Measurements from ENCODE around the gene NOP58. TPM values are rescaled to one million over a fixed set of nuclear protein-coding genes. Genes with fewer than 3 reads are reported as not detected.
"Not testable (repeated sequence)": the region's sequence is repeated elsewhere in the genome, so short reads cannot be mapped to it uniquely, and the experiment has no call there.

Gene NOP58, protein sequence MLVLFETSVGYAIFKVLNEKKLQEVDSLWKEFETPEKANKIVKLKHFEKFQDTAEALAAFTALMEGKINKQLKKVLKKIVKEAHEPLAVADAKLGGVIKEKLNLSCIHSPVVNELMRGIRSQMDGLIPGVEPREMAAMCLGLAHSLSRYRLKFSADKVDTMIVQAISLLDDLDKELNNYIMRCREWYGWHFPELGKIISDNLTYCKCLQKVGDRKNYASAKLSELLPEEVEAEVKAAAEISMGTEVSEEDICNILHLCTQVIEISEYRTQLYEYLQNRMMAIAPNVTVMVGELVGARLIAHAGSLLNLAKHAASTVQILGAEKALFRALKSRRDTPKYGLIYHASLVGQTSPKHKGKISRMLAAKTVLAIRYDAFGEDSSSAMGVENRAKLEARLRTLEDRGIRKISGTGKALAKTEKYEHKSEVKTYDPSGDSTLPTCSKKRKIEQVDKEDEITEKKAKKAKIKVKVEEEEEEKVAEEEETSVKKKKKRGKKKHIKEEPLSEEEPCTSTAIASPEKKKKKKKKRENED
- total RNA-seq, result 10 to 100 TPM; 48.0 to 96.9 (median 56.8) TPM

- TF ChIP-seq POLR2A (IDR thresholded peaks at IDR 0.05) (peak; percentile 93 to 95), EP300 (IDR thresholded peaks at IDR 0.05) (no peak), POLR2AphosphoS5 (IDR thresholded peaks at IDR 0.05) (peak; percentile 86 to 95 (median 95))
- TF ChIP-seq, protein P1, sequence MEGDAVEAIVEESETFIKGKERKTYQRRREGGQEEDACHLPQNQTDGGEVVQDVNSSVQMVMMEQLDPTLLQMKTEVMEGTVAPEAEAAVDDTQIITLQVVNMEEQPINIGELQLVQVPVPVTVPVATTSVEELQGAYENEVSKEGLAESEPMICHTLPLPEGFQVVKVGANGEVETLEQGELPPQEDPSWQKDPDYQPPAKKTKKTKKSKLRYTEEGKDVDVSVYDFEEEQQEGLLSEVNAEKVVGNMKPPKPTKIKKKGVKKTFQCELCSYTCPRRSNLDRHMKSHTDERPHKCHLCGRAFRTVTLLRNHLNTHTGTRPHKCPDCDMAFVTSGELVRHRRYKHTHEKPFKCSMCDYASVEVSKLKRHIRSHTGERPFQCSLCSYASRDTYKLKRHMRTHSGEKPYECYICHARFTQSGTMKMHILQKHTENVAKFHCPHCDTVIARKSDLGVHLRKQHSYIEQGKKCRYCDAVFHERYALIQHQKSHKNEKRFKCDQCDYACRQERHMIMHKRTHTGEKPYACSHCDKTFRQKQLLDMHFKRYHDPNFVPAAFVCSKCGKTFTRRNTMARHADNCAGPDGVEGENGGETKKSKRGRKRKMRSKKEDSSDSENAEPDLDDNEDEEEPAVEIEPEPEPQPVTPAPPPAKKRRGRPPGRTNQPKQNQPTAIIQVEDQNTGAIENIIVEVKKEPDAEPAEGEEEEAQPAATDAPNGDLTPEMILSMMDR (IDR thresholded peaks at IDR 0.05), result no peak
- peak within 1 kb of the TSS; percentile 97 for H3K27ac ChIP-seq
- H3K4me3 ChIP-seq, result peak within 1 kb of the TSS; percentile 79
- under 1% methylated on average over 44 of the region's 54 CpGs for WGBS
- H3K27me3 ChIP-seq, result no peaks in the 10 kb centered on the region
- H3K36me3 ChIP-seq, result no peaks in the 10 kb centered on the region
- peak; percentile 93 to 94 for DNase-seq (ENCODE audit: low spot score in 2 of 2)
- peaks cover 23% of the 10 kb centered on the region for H3K4me1 ChIP-seq
- H3K9me3 ChIP-seq, result no peaks in the 10 kb centered on the region
Observed at GRCh38 chr2:202265467-202266277, at the start of gene NOP58. TSS of gene NOP58 (plus strand) at chr2:202265763. CDS start at chr2:202265942, 179 bp downstream.

GRCh38 chr2:202221873-202222272 lies 43.7 kb upstream of the NOP58 start:
- no peaks in the 10 kb centered on the region for H3K27me3 ChIP-seq
- TF ChIP-seq EP300 (IDR thresholded peaks at IDR 0.05) (no peak), POLR2A (IDR thresholded peaks at IDR 0.05) (no peak), POLR2AphosphoS5 (IDR thresholded peaks at IDR 0.05) (no peak)
- TF ChIP-seq, protein P1 (IDR thresholded peaks at IDR 0.05), result no peak
- H3K27ac ChIP-seq, result no peak overlapping the region
- no peak for DNase-seq (ENCODE audit: low spot score in 2 of 2)
- 71% methylated on average over 1 of the region's 1 CpG for WGBS
- H3K36me3 ChIP-seq, result peaks cover 27% of the 10 kb centered on the region
- no peak overlapping the region for H3K4me3 ChIP-seq
- H3K9me3 ChIP-seq, result no peaks in the 10 kb centered on the region
- no peaks in the 10 kb centered on the region for H3K4me1 ChIP-seq

GRCh38 chr2:202237787-202238233 lies 27.8 kb upstream of the NOP58 start:
- DNase-seq (ENCODE audit: low spot score in 2 of 2), result peak in 1 of 2 donors; percentile 68
- no peak for TF ChIP-seq POLR2AphosphoS5 (IDR thresholded peaks at IDR 0.05)
- TF ChIP-seq EP300 (IDR thresholded peaks at IDR 0.05), result no peak
- TF ChIP-seq, protein P1 (IDR thresholded peaks at IDR 0.05), result no peak
- no peak for TF ChIP-seq POLR2A (IDR thresholded peaks at IDR 0.05)
- H3K36me3 ChIP-seq, result no peaks in the 10 kb centered on the region
- peak overlapping the region; percentile 93 for H3K27ac ChIP-seq
- H3K4me3 ChIP-seq, result peak overlapping the region; percentile 80
- peaks cover 26% of the 10 kb centered on the region for H3K4me1 ChIP-seq
- WGBS, result under 1% methylated on average over 10 of the region's 30 CpGs
- no peaks in the 10 kb centered on the region for H3K9me3 ChIP-seq
- no peaks in the 10 kb centered on the region for H3K27me3 ChIP-seq

DNA sequence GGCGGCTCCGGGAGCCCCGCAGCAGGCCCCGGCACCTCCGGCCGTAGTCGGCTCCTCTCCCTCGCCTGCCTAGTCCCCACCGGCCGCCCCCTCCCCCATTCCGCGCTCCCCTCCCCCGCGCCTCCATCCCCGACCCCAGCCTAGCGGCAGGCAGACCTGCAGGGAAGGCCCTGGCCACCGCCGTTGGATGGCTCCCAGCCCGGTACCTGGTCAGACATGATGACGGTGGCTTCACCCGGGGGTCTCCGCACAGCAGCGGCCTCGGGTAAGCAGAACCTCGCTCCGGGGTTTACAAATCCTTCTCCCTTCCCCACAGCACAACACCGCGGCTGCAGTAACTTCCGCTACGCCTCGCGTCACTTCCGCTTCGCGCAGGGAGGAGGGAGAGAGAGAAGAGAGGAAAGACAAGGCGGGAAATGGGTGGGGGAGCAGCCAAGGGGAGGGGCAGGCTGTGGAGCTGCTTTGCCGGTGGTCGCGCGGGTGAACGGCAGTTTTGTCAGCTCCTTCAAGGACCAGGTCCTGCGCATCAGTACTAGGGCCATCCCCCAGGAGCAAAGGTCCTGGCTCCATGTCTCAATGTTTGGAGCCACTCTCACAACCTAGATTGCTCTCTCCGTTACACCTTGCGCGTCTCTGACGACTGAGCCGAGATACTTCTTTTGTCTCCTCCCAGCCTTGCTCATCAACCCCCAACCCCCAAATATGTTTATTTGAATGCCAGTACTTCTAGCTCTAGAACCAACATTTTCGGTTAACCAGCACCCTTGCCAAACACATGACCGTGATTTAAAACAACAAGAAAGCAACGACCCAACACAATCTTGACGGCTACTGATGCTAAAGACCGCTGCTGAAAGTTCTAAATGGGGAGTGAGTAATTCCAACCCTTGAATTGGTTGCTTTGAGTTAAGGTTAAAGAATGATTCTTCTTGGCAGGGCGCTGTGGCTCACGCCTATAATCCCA lies 27.0 kb upstream of the NOP58 start, which contains the start of gene SUMO1:
TSS of gene SUMO1 (minus strand) at position 364 of the 964 bp plus-strand sequence. CDS start at position 218, 146 bp downstream.
- TF ChIP-seq POLR2AphosphoS5 (IDR thresholded peaks at IDR 0.05) (peak in 1 of 3 donors; percentile 55), EP300 (IDR thresholded peaks at IDR 0.05) (no peak), POLR2A (IDR thresholded peaks at IDR 0.05) (peak in 1 of 2 donors; percentile 46)
- TF ChIP-seq, protein P1 (IDR thresholded peaks at IDR 0.05), result no peak
- Histone ChIP-seq H3K4me3 (peak within 1 kb of the TSS; percentile 80), H3K9me3 (no peaks in the 10 kb centered on the region), H3K27me3 (no peaks in the 10 kb centered on the region), H3K36me3 (no peaks in the 10 kb centered on the region), H3K4me1 (peaks cover 23% of the 10 kb centered on the region), H3K27ac (peak within 1 kb of the TSS; percentile 93)
- WGBS, result 3% methylated on average over 36 of the region's 54 CpGs
- DNase-seq (ENCODE audit: low spot score in 2 of 2), result peak; percentile 92 to 94

DNA sequence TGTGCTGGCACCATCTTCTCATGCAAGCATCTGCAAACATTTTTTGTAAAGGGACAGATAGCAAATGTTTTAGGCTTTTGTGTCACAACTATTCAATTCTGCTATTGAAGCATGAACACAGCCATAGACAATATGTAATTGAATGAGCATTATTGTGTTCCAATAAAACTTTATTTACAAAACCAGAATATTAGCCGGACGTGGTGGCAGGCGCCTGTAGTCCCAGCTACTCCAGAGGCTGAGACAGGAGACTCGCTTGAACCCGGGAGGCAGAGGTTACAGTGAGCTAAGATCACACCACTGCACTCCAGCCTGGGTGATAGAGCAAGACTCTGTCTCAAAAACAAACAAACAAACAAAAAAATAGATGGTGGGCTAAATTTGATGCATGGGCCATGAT lies 17.9 kb upstream of the NOP58 start:
- not testable (repeated sequence) for H3K36me3 ChIP-seq; H3K4me1 ChIP-seq; H3K4me3 ChIP-seq; H3K27me3 ChIP-seq; H3K9me3 ChIP-seq; H3K27ac ChIP-seq; DNase-seq (ENCODE audit: low spot score in 2 of 2)
- WGBS, result 93% methylated on average over 5 of the region's 5 CpGs
